GM23338 (cell line): ENCODE results near the gene B4GALT3. TPM values are rescaled to one million over a fixed set of nuclear protein-coding genes. Genes with fewer than 3 reads are reported as not detected.

ENCODE experiments used
- ATAC-seq: fragments of 200-7000 bp; cut with Tn5 transposase; 3 replicates; pipeline ENCODE4 v1.9.1; 2020
- DNase-seq: peaks from one replicate; pipeline ENCODE4 v3.0.0-alpha.2; 2015; ENCODE audit warnings: low spot score
- H2AFZ ChIP-seq: fragments of 200-600 bp; sonication (generic); 2 replicates; pipeline ENCODE4 v1.8.0; 2016; ENCODE audit warnings: antibody characterized with exemption, mild to moderate bottlenecking, moderate library complexity
- H3F3A ChIP-seq: fragments of 200-600 bp; sonication (generic); replicated peaks from 2 replicates; pipeline ENCODE4 v1.8.0; 2017; ENCODE audit warnings: antibody characterized with exemption, mixed run types, low read depth
- H3K27ac ChIP-seq: fragments of 200-600 bp; sonication (generic); 2 replicates; pipeline ENCODE4 v1.6.1; 2016; ENCODE audit warnings: low read depth
- H3K27me3 ChIP-seq: fragments of 200-600 bp; sonication (generic); 2 replicates; pipeline ENCODE4 v1.8.0; 2016; ENCODE audit warnings: mild to moderate bottlenecking, mixed run types, moderate library complexity; ENCODE audit not compliant: insufficient read depth
- H3K36me3 ChIP-seq: fragments of 200-600 bp; sonication (generic); 2 replicates; pipeline ENCODE4 v1.8.0; 2016; ENCODE audit warnings: mild to moderate bottlenecking; ENCODE audit not compliant: insufficient read depth
- H3K4me1 ChIP-seq: fragments of 200-600 bp; sonication (generic); 2 replicates; pipeline ENCODE4 v1.8.0; 2016; ENCODE audit warnings: mild to moderate bottlenecking, moderate library complexity; ENCODE audit not compliant: insufficient read depth
- H3K4me2 ChIP-seq: fragments of 200-600 bp; sonication (generic); 2 replicates; pipeline ENCODE4 v1.7.1; 2017; ENCODE audit warnings: mixed run types
- H3K4me3 ChIP-seq: fragments of 200-600 bp; sonication (generic); 2 replicates; pipeline ENCODE4 v1.6.1; 2016; ENCODE audit warnings: mixed run types
- H3K79me2 ChIP-seq: fragments of 200-600 bp; sonication (generic); replicated peaks from 2 replicates; pipeline ENCODE4 v1.8.0; 2017; ENCODE audit warnings: mild to moderate bottlenecking; ENCODE audit not compliant: insufficient read depth
- H3K9me2 ChIP-seq: fragments of 200-600 bp; sonication (generic); 2 replicates; pipeline ENCODE4 v1.8.0; 2017; ENCODE audit not compliant: insufficient read depth
- H4K20me1 ChIP-seq: fragments of 200-600 bp; sonication (generic); replicated peaks from 2 replicates; pipeline ENCODE4 v1.8.0; 2017; ENCODE audit warnings: mild to moderate bottlenecking; ENCODE audit not compliant: insufficient read depth
- H3K27ac Mint-ChIP-seq: 2 replicates; pipeline ENCODE4 v1.8.0; 2020; ENCODE audit warnings: inconsistent platforms, mild to moderate bottlenecking, moderate library complexity, mixed read lengths
- H3K27me3 Mint-ChIP-seq: 3 replicates; pipeline ENCODE4 v1.8.0; 2022; ENCODE audit warnings: low read depth, mild to moderate bottlenecking, moderate library complexity, mixed read lengths, inconsistent platforms; ENCODE audit not compliant: insufficient read depth, poor library complexity
- H3K36me3 Mint-ChIP-seq: 3 replicates; pipeline ENCODE4 v1.8.0; 2021; ENCODE audit warnings: low read depth, mild to moderate bottlenecking, inconsistent platforms, moderate library complexity, mixed read lengths
- H3K4me1 Mint-ChIP-seq: 3 replicates; pipeline ENCODE4 v1.8.0; 2020; ENCODE audit warnings: mild to moderate bottlenecking, inconsistent platforms, mixed read lengths
- H3K4me3 Mint-ChIP-seq: 3 replicates; pipeline ENCODE4 v1.8.0; 2021; ENCODE audit warnings: moderate library complexity, mild to moderate bottlenecking, inconsistent platforms, mixed read lengths
- H3K9me3 Mint-ChIP-seq: 3 replicates; pipeline ENCODE4 v1.8.0; 2020; ENCODE audit warnings: moderate library complexity, mild to moderate bottlenecking, inconsistent platforms, mixed read lengths
- CREB1 ChIP-seq: fragments of 250-450 bp; sonication (Bioruptor Pico); IDR thresholded peaks from 2 replicates; pipeline ENCODE4 v1.5.0; 2020; ENCODE audit warnings: low read depth, mild to moderate bottlenecking, moderate library complexity
- CTCF ChIP-seq, 2 experiments: fragments of 200-600 bp in 1 of 2; sonication (generic) in 1 of 2; conservative IDR thresholded peaks; 2 replicates each; pipeline versions ENCODE4 v1.5.1 to v1.6.1; 2016 to 2017; ENCODE audit warnings: antibody characterized with exemption in 2 of 2, low read depth in 2 of 2, mild to moderate bottlenecking in 2 of 2, moderate library complexity in 1 of 2
- ETS1 ChIP-seq: IDR thresholded peaks from 2 replicates; pipeline ENCODE4 v1.6.1; 2016; ENCODE audit warnings: antibody characterized with exemption
- EZH2 ChIP-seq: fragments of 200-600 bp; sonication (generic); IDR thresholded peaks from one replicate; pipeline ENCODE4 v1.8.0; 2017; ENCODE audit warnings: antibody characterized with exemption, mild to moderate bottlenecking, low read depth; ENCODE audit not compliant: unreplicated experiment
- JUNB ChIP-seq: IDR thresholded peaks from one replicate; pipeline ENCODE4 v1.6.1; 2016; ENCODE audit warnings: antibody characterized with exemption; ENCODE audit not compliant: unreplicated experiment
- POLR2AphosphoS5 ChIP-seq: IDR thresholded peaks from 2 replicates; pipeline ENCODE4 v1.6.1; 2016; ENCODE audit warnings: antibody characterized with exemption, low read depth
- REST ChIP-seq: IDR thresholded peaks from one replicate; pipeline ENCODE4 v1.6.1; 2018; ENCODE audit warnings: antibody characterized with exemption; ENCODE audit not compliant: unreplicated experiment
- ZNF331 ChIP-seq: fragments of 250-450 bp; sonication (Bioruptor Pico); IDR thresholded peaks from 2 replicates; pipeline ENCODE4 v1.5.0; 2020; ENCODE audit warnings: low read depth, mild to moderate bottlenecking, moderate library complexity
- ZNF462 ChIP-seq: fragments of 250-450 bp; sonication (Bioruptor Pico); IDR thresholded peaks from 2 replicates; pipeline ENCODE4 v1.5.0; 2020; ENCODE audit warnings: mild to moderate bottlenecking, moderate library complexity
- polyA plus RNA-seq: library from polyadenylated mRNA; unstranded; fragments of >200 nt; fragmentation: Nextera tagmentation; extraction: Ambion mirVana; gene quantifications from 2 replicates; pipeline ENCODE4 v1.2.1, GENCODE V29; 2016
- total RNA-seq: library from RNA; depleted of rRNA; stranded (reverse); fragments of >200 nt; shearing (Covaris generic); gene quantifications from 2 replicates; pipeline ENCODE4 v1.2.3, GENCODE V29; 2014

B4GALT3 gene
- total and polyA plus RNA-seq, 2 experiments from 2014 or later = 24.2 to 35.8 TPM

GRCh38 chr1:161133220-161133740, 44.0 kb downstream of the B4GALT3 start (continued):
- no peak for TF ChIP-seq ZNF462 (CRISPR knock-in tag)
- TF ChIP-seq EZH2 = no peak
- no peak for TF ChIP-seq CREB1 (CRISPR knock-in tag)
- no peak for TF ChIP-seq ZNF331 (CRISPR knock-in tag)
- no peak for TF ChIP-seq POLR2AphosphoS5
- TF ChIP-seq JUNB = no peak

GRCh38 chr1:161132410-161133219, 44.7 kb downstream of the B4GALT3 start, which contains the start of gene DEDD:
Gene DEDD (minus strand): TSS chr1:161132667. CDS start chr1:161124462, 8,205 bp downstream.
- no peaks in the 10 kb centered on the region; the same call in none of the 2 replicates for H4K20me1 ChIP-seq
- ATAC-seq = peak; percentile 88
- Mint-ChIP-seq H3K27ac (peak within 1 kb of the TSS; percentile 97), H3K36me3 (peaks cover 16% of the 10 kb centered on the region), H3K4me3 (no peak within 1 kb of the TSS; the same call in 2 of the 3 replicates), H3K4me1 (peaks cover 23% of the 10 kb centered on the region), H3K27me3 (peaks cover 3% of the 10 kb centered on the region), H3K9me3 (no peaks in the 10 kb centered on the region)
- peak within 1 kb of the TSS; percentile 77 for H3K4me3 ChIP-seq
- H3K27ac ChIP-seq = peak within 1 kb of the TSS; percentile 97
- H3K4me2 ChIP-seq = peak within 1 kb of the TSS; percentile 87
- peak; percentile 97 for DNase-seq
- H3K4me1 ChIP-seq = peaks cover 29% of the 10 kb centered on the region
- H3K79me2 ChIP-seq = peaks cover 69% of the 10 kb centered on the region
- no peak for TF ChIP-seq REST
- TF ChIP-seq POLR2AphosphoS5 = 0 out of 2 replicates have a peak, but pooled peaks have one; percentile 49
- TF ChIP-seq ETS1 = peak; percentile 88
- TF ChIP-seq EZH2 = no peak
- peak; percentile 46 for TF ChIP-seq CREB1 (CRISPR knock-in tag)
- peak in 1 of 2 experiments; percentile 26; a peak in 2 of 4 replicates for TF ChIP-seq CTCF (conservative IDR thresholded peaks at IDR 0.05; ENCODE audit: low read depth in 2 of 2)
- TF ChIP-seq JUNB = no peak
- H2AFZ ChIP-seq = peak within 1 kb of the TSS; percentile 87
- H3K9me2 ChIP-seq = no peaks in the 10 kb centered on the region; the same call in 1 of the 2 replicates
- no peaks in the 10 kb centered on the region for H3K27me3 ChIP-seq
- H3K36me3 ChIP-seq = peaks cover 18% of the 10 kb centered on the region
- H3F3A ChIP-seq = peaks cover 19% of the 10 kb centered on the region
